IPS-20b (cell line): ENCODE data around the gene SERPINB2.

Experiments
- H3K27ac ChIP-seq: one replicate; pipeline ENCODE4 v1.5.1; 2013; ENCODE audit warnings: low read length
- H3K27me3 ChIP-seq: 2 replicates; pipeline ENCODE4 v1.6.1; 2013; ENCODE audit warnings: mild to moderate bottlenecking, low read length, inconsistent platforms; ENCODE audit not compliant: insufficient read depth
- H3K36me3 ChIP-seq: 2 replicates; pipeline ENCODE4 v1.6.1; 2013; ENCODE audit warnings: low read depth, mild to moderate bottlenecking, inconsistent platforms, low read length, moderate library complexity; ENCODE audit not compliant: insufficient read depth
- H3K4me1 ChIP-seq: 2 replicates; pipeline ENCODE4 v1.6.1; 2013; ENCODE audit warnings: mild to moderate bottlenecking, control low read depth, inconsistent platforms, low read length, moderate library complexity; ENCODE audit not compliant: insufficient read depth
- H3K4me3 ChIP-seq: 2 replicates; pipeline ENCODE4 v1.5.1; 2013; ENCODE audit warnings: mild to moderate bottlenecking, low read length, inconsistent platforms
- H3K9ac ChIP-seq: 2 replicates; pipeline ENCODE4 v1.6.1; 2013; ENCODE audit warnings: low read depth, mild to moderate bottlenecking, inconsistent platforms, low read length, moderate library complexity
- H3K9me3 ChIP-seq: 2 replicates; pipeline ENCODE4 v1.6.1; 2013; ENCODE audit warnings: mild to moderate bottlenecking, low read depth, low read length, inconsistent platforms; ENCODE audit not compliant: insufficient read depth

The SERPINB2 gene

DNA sequence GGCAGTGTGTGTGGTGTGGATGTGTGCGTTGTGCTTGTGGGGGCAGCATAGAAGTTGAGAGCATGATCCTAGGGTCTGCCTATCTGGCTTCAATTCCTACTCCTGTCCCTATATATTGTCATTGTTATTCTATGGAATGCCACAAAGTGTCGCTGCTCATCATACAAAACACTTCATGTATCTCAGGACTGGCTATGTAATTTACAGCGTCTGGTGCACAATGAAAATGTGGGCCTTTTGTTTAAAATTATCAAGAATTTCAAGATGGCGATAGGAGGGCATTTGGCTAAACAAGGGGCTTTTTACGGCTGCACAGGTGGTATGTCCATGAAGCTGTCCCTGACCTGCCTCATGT lies 3.4 kb downstream of the SERPINB2 start:
- Histone ChIP-seq H3K27me3 (no peaks in the 10 kb centered on the region), H3K4me3 (no peak overlapping the region), H3K9ac (no peak overlapping the region), H3K4me1 (no peaks in the 10 kb centered on the region), H3K27ac (no peak overlapping the region), H3K36me3 (no peaks in the 10 kb centered on the region), H3K9me3 (no peaks in the 10 kb centered on the region)

DNA sequence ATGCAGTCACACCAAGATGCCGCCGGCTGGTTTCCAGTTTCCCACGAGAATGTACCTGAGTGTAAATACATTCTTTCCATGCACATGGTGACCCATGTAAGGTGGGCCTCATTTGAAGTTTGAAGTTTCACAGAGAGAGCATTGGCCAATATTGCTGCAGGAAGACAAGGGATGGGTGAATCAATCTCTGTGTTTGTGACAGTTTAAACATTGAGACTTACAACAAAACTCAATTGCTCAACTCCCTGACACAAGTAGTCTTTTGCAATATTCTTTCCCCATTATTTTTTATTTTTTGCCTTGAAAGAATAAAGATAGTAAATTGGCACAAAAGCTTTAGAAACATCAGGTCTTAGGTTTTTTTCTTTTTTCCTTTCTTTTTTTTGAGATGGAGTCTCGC lies 5.1 kb downstream of the SERPINB2 start:
- Histone ChIP-seq H3K9me3 (no peaks in the 10 kb centered on the region), H3K27me3 (no peaks in the 10 kb centered on the region), H3K36me3 (no peaks in the 10 kb centered on the region), H3K4me1 (no peaks in the 10 kb centered on the region), H3K9ac (no peak overlapping the region), H3K4me3 (no peak overlapping the region), H3K27ac (no peak overlapping the region)

DNA sequence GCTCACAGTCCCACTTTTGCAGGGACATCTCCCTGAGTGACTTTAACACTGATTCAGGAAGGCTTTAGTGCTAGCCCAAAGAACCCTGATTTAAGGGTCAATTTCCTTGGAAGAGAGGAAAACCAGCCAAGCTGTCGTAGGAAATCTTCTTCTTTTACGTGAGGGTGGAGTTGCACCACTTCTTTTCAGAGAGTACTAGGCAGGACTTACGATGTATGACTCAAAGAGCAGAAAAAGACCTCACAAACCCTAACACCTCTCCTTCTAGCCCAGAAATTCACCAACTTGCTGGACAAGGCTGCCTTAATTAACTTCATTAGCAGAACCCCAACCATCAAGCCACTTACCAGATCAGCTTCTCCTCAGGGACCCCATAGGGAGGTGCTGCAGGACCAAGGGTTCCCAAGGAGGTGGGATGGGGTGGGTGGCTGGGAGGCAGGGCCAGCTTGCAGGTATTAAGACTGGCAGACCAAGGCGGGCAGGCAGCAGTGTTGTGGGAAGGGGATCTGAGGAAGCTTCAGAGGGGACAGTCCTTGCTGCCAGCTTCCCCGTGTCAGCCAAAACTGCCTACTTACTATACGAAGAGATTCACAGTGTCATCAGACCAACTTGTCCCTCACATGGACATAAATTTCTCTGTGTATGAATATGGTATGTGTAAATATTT lies 6.7 kb downstream of the SERPINB2 start:
- Histone ChIP-seq H3K4me3 (no peak overlapping the region), H3K9me3 (no peaks in the 10 kb centered on the region), H3K4me1 (no peaks in the 10 kb centered on the region), H3K9ac (no peak overlapping the region), H3K27ac (no peak overlapping the region), H3K27me3 (no peaks in the 10 kb centered on the region), H3K36me3 (no peaks in the 10 kb centered on the region)

DNA sequence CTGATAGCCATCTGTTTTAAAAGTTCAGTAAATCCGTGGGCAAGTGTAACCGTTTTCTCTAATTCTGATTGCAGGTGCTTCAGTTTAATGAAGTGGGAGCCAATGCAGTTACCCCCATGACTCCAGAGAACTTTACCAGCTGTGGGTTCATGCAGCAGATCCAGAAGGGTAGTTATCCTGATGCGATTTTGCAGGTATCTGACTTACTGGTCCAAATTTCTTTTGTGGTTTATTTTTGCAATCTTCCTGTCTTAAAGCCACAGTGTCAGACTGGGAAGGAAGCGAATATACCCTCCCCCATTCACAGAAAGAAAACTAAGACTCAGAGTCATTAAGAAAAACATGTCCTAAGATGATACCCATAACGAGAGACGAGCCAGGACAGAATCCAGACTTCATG lies 7.7 kb downstream of the SERPINB2 start:
- no peak overlapping the region for H3K27ac ChIP-seq
- H3K27me3 ChIP-seq = no peaks in the 10 kb centered on the region
- H3K9me3 ChIP-seq = no peaks in the 10 kb centered on the region
- no peak overlapping the region for H3K4me3 ChIP-seq
- no peak overlapping the region for H3K9ac ChIP-seq
- H3K4me1 ChIP-seq = no peaks in the 10 kb centered on the region
- no peaks in the 10 kb centered on the region for H3K36me3 ChIP-seq

DNA sequence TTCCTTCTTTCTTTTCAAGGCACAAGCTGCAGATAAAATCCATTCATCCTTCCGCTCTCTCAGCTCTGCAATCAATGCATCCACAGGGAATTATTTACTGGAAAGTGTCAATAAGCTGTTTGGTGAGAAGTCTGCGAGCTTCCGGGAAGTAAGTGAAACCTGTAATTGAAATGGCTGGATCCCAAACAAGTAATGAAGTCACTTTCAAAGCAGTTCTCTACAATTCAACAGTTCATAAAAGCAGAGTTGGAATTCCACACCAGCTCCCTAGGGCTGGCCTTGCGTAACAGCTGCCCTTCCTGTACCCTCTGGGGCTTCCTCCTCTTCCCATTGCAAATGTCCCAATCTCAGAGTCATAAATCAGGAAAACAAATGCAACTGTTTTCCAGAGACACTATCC lies 9.6 kb downstream of the SERPINB2 start:
- H3K27ac ChIP-seq = no peak overlapping the region
- H3K27me3 ChIP-seq = no peaks in the 10 kb centered on the region
- H3K9me3 ChIP-seq = no peaks in the 10 kb centered on the region
- H3K36me3 ChIP-seq = no peaks in the 10 kb centered on the region
- no peaks in the 10 kb centered on the region for H3K4me1 ChIP-seq
- no peak overlapping the region for H3K4me3 ChIP-seq
- H3K9ac ChIP-seq = no peak overlapping the region

DNA sequence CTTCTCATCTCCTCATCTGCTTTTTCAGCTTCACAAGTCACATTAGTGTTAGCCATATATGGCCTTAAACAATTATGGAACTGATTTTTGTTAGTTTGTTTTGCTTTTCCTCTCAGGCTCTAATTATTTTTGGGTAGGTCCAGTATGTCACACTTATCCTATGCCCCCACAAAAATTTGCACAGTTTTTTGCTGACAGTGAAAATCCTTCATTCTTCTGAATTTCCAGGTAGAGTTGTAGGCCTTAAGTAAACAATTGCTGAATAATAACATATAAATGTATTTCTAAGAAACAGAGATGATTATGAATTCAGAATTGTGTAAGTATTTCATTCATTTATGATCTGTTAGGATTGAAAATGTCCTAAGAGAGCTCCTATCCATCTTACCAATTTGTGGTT lies 11.7 kb downstream of the SERPINB2 start:
- H3K9ac ChIP-seq = no peak overlapping the region
- H3K36me3 ChIP-seq = no peaks in the 10 kb centered on the region
- no peaks in the 10 kb centered on the region for H3K27me3 ChIP-seq
- no peaks in the 10 kb centered on the region for H3K9me3 ChIP-seq
- no peaks in the 10 kb centered on the region for H3K4me1 ChIP-seq
- no peak overlapping the region for H3K27ac ChIP-seq
- H3K4me3 ChIP-seq = no peak overlapping the region

DNA sequence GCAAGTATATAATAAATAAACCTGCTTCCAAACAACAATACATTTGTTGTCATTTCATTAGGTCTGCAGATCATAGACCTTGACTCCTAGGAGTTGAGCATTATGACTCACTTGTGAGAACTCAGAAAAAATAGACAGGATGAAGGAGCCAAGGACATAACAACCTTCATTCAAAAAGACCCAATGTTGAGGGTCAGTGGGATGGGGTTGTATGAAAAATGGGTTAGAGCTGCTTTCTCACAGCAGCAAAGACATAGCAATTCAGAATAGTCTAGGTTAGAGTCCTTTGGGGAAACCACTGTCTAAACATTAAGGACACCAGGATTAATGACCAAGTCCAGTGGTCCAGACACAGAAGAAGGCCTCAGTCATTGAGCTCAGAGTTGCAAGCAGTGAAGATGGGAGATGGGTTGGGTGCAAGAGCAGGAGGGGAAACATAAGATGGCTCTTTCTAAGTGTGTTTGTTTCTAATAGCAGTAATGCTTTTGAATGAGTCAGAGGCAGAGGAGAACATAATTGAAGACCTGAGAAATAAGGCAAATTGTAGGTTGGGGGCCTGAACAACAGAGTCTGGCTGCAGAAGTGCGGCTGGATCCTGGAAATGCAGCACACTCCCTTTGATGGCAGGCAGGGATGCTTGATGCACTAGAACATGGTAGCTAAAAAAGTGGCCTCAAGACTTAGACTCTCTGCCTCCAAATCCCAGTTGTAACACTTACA lies 16.5 kb downstream of the SERPINB2 start:
- Histone ChIP-seq H3K4me1 (peaks cover 3% of the 10 kb centered on the region; the same call in 1 of the 2 replicates), H3K9me3 (peaks cover 7% of the 10 kb centered on the region; the same call in 1 of the 2 replicates), H3K27me3 (no peaks in the 10 kb centered on the region), H3K36me3 (no peaks in the 10 kb centered on the region), H3K4me3 (no peak overlapping the region), H3K27ac (no peak overlapping the region), H3K9ac (no peak overlapping the region)

DNA sequence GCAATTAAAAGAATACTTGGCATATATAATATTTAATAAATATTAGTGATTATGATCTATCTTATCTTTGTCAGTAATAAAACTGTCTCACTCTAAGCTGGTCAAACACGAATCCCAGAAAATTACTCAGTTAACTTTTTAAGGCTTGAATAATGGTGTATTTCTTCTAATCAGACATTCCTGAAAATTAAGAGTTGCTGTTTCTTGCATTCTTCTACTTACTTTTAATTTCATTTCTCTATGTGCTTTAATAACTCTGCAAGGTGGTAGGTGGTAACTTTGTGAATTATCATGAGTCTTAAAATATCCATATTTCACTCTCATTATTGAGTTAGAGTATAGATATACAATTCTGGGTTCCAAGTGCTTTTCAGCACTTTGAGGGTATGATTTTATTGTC lies 17.2 kb downstream of the SERPINB2 start:
- Histone ChIP-seq H3K27me3 (no peaks in the 10 kb centered on the region), H3K4me3 (no peak overlapping the region), H3K27ac (no peak overlapping the region), H3K36me3 (no peaks in the 10 kb centered on the region), H3K9me3 (peaks cover 7% of the 10 kb centered on the region; the same call in 1 of the 2 replicates), H3K4me1 (peaks cover 3% of the 10 kb centered on the region; the same call in 1 of the 2 replicates), H3K9ac (no peak overlapping the region)

DNA sequence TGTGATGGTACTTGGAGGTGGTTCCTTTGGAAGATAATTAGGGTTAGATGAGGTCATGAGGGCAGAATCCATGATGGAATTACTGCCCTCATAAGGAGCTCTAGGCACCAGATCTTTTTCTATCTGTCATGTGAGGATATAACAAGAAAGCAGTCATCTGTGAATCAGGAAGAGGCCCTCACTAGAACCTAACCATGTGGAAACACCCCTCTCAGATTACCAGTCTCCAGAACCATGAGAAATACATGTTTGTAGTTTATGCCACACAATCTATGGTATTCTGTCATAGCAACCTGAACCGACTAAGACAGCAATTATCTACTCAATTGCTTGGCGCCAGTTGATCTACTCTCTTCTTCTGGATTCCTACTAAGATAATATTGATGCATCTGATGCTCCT lies 17.9 kb downstream of the SERPINB2 start:
- peaks cover 7% of the 10 kb centered on the region; the same call in 1 of the 2 replicates for H3K9me3 ChIP-seq
- no peak overlapping the region for H3K27ac ChIP-seq
- H3K4me3 ChIP-seq = no peak overlapping the region
- no peaks in the 10 kb centered on the region for H3K36me3 ChIP-seq
- no peak overlapping the region for H3K9ac ChIP-seq
- H3K4me1 ChIP-seq = peaks cover 3% of the 10 kb centered on the region; the same call in 1 of the 2 replicates
- no peaks in the 10 kb centered on the region for H3K27me3 ChIP-seq

DNA sequence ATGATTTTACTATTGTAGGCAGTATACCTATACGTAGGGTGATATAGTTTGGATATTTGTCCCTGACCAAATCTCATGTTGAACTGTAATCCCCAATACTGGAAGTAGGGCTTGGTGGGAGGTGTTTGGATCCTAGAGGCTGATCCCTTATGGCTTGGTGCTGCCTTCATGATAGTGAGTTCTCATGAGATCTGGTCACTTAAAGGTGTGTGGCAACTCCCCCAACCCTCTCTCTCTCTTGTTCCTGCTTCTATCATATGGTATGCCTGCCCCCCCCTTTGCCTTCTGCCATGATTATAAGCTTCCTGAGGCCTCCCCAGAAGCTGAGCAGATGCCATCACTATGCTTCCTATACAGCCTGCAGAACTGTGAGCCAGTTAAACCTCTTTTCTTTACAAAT lies 18.6 kb downstream of the SERPINB2 start:
- Histone ChIP-seq H3K27ac (no peak overlapping the region), H3K9ac (no peak overlapping the region), H3K36me3 (no peaks in the 10 kb centered on the region), H3K4me3 (no peak overlapping the region), H3K9me3 (peaks cover 7% of the 10 kb centered on the region; the same call in 1 of the 2 replicates), H3K27me3 (no peaks in the 10 kb centered on the region), H3K4me1 (peaks cover 3% of the 10 kb centered on the region; the same call in 1 of the 2 replicates)

DNA sequence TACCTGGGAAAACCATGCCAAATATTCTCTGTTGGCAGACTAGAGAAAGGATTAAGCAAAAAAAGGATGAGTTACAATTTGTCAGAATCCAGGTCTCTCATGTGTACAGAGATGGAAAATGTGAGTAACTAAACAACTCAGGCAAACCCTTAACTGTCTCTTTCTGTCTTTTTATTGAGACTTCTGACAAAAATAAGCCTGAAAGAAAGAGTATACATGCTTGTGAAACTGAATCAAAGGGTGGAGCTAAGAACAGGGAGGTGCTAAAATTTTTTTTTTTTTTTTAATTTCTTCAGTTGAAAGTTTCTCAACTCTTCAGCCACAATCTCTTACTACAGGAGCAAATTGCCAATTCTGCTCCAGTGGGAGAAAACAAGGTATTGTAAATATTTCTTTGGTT lies 20.2 kb downstream of the SERPINB2 start, which contains the start of gene SERPINB10:
Gene SERPINB10, plus strand, starts transcription at position 295 of the 400 bp plus-strand sequence. CDS start 7,553 bp downstream, outside the sequence.
- no peak within 1 kb of the TSS for H3K9ac ChIP-seq
- H3K9me3 ChIP-seq = peaks cover 7% of the 10 kb centered on the region; the same call in 1 of the 2 replicates
- no peaks in the 10 kb centered on the region for H3K36me3 ChIP-seq
- no peak within 1 kb of the TSS for H3K27ac ChIP-seq
- no peak within 1 kb of the TSS for H3K4me3 ChIP-seq
- H3K27me3 ChIP-seq = no peaks in the 10 kb centered on the region
- H3K4me1 ChIP-seq = peaks cover 3% of the 10 kb centered on the region; the same call in 1 of the 2 replicates

DNA sequence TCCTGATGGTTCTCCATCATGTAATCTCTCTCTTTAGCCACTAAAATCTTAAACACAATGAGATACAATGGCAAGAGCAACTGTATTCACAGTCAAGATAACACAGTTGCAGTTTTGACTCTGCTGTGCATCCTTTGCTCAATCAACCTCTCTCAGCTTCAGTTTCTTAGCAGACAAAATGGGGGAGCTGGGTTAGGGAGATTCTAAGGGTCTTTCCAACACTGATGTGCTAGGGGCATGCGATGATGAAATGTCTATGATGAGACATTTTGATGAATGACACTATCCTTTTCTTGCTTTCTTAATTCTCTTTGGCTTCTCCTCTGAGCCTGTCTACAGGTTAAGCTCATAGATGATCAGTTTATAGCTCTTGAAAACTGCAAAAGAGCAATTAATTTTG lies 21.4 kb downstream of the SERPINB2 start:
- no peak overlapping the region for H3K27ac ChIP-seq
- H3K4me3 ChIP-seq = no peak overlapping the region
- H3K4me1 ChIP-seq = peaks cover 3% of the 10 kb centered on the region; the same call in 1 of the 2 replicates
- no peaks in the 10 kb centered on the region for H3K36me3 ChIP-seq
- peaks cover 7% of the 10 kb centered on the region; the same call in 1 of the 2 replicates for H3K9me3 ChIP-seq
- no peaks in the 10 kb centered on the region for H3K27me3 ChIP-seq
- H3K9ac ChIP-seq = no peak overlapping the region
